Measurements from ENCODE around the gene SLC29A1. TPM values are rescaled to one million over a fixed set of nuclear protein-coding genes. Genes with fewer than 3 reads are reported as not detected.

The SLC29A1 gene
- polyA plus RNA-seq, 2 of the 4 experiments (the other 2 are of a cell fraction): 45.6 to 72.3 TPM

GRCh38 chr6:44257753-44258324 lies 34.4 kb downstream of the SLC29A1 start:
- Histone ChIP-seq H3K4me1 (peaks cover 28% of the 10 kb centered on the region), H3K9me3 (no peaks in the 10 kb centered on the region), H3K4me3 (peak overlapping the region; percentile 96), H3K4me2 (peak overlapping the region; percentile 88), H3K27ac (peak overlapping the region; percentile 93 to 99)
- ATAC-seq (no peak), DNase-seq (ENCODE audit: low read depth in 1 of 2, low spot score in 1 of 2) (no peak), FAIRE-seq (no peak)
- ChIA-PET CTCF (interaction anchor here (0.8 to 3.7 kb wide), 4 partner anchors 10 to 81 kb away, joined by 3 to 16 read pairs (median 4); partner anchors contain the start of gene MYMX), POLR2A (interaction anchor here (1.7 kb wide), 1 partner anchor 11 kb away, joined by 38 read pairs; the partner anchor contains the start of gene HSP90AB1)
- WGBS (ENCODE audit: missing lambda C conversion rate): 34% methylated on average over 15 of the region's 15 CpGs
- TF ChIP-seq FOSB (CRISPR knock-in tag; IDR thresholded peaks at IDR 0.05) (no peak), BHLHE40 (IDR thresholded peaks at IDR 0.05; ENCODE audit: low read depth, low read length) (no peak), JUNB (IDR thresholded peaks at IDR 0.05) (no peak), REST (IDR thresholded peaks at IDR 0.05) (no peak), POLR2A (IDR thresholded peaks at IDR 0.05; ENCODE audit: low read length) (no peak), HES2 (IDR thresholded peaks at IDR 0.05) (no peak), RFX5 (IDR thresholded peaks at IDR 0.05) (no peak), HOXB5 (CRISPR knock-in tag; IDR thresholded peaks at IDR 0.05) (no peak), KDM5A (IDR thresholded peaks at IDR 0.05) (no peak), JUN (IDR thresholded peaks at IDR 0.05) (no peak), CHD4 (IDR thresholded peaks at IDR 0.05; ENCODE audit: borderline replicate concordance) (no peak), HOXA7 (CRISPR knock-in tag; IDR thresholded peaks at IDR 0.05) (no peak)

GRCh38 chr6:44258325-44258863 lies 35.0 kb downstream of the SLC29A1 start:
- Histone ChIP-seq H3K4me2 (peak overlapping the region; percentile 88; the same call in 1 of the 3 replicates), H3K27ac (peak overlapping the region in 1 of 2 experiments; percentile 99; a peak in 3 of 6 replicates), H3K4me1 (peaks cover 28% of the 10 kb centered on the region), H3K9me3 (no peaks in the 10 kb centered on the region), H3K4me3 (no peak overlapping the region)
- ATAC-seq (no peak), DNase-seq (ENCODE audit: low read depth in 1 of 2, low spot score in 1 of 2) (no peak), FAIRE-seq (no peak)
- ChIA-PET CTCF (interaction anchor here (0.8 to 3.7 kb wide), 3 partner anchors 9 to 81 kb away, joined by 3 to 16 read pairs (median 5); no protein-coding TSS in a partner anchor), POLR2A (no interaction called here)
- WGBS (ENCODE audit: missing lambda C conversion rate): 76% methylated on average over 9 of the region's 9 CpGs
- TF ChIP-seq ELK1 (IDR thresholded peaks at IDR 0.05; ENCODE audit: low read depth, low read length) (no peak), KDM5A (IDR thresholded peaks at IDR 0.05) (no peak), ATOH8 (CRISPR knock-in tag; IDR thresholded peaks at IDR 0.05; ENCODE audit: low read depth) (no peak), KDM1A (IDR thresholded peaks at IDR 0.05; ENCODE audit: low read depth) (no peak), NFE2L2 (conservative IDR thresholded peaks at IDR 0.05; ENCODE audit: low read length) (no peak), MYC (IDR thresholded peaks at IDR 0.05; ENCODE audit: borderline replicate concordance, low read length) (no peak)
